ACC112 (cell line): ENCODE data around the gene ZNF92.
"Not testable (repeated sequence)": the region's sequence is repeated elsewhere in the genome, so short reads cannot be mapped to it uniquely, and the experiment has no call there.

ENCODE experiments used
- H2AFZ ChIP-seq: fragments of 200-600 bp; sonication (generic); one replicate; pipeline ENCODE4 v1.6.0; 2017; ENCODE audit warnings: antibody characterized with exemption, low read length; ENCODE audit not compliant: unreplicated experiment
- H3K27ac ChIP-seq: fragments of 200-600 bp; sonication (generic); 2 replicates; pipeline ENCODE4 v1.5.1; 2014; ENCODE audit warnings: low read depth, mild to moderate bottlenecking, antibody characterized with exemption, low read length, moderate library complexity
- H3K27me3 ChIP-seq: fragments of 200-600 bp; sonication (generic); 2 replicates; pipeline ENCODE4 v1.6.1; 2014; ENCODE audit warnings: mild to moderate bottlenecking, antibody characterized with exemption, low read length, moderate library complexity, mixed read lengths; ENCODE audit not compliant: insufficient read depth
- H3K36me3 ChIP-seq: fragments of 200-600 bp; sonication (generic); 2 replicates; pipeline ENCODE4 v1.6.1; 2016; ENCODE audit warnings: mild to moderate bottlenecking, antibody characterized with exemption, low read length, moderate library complexity, mixed read lengths; ENCODE audit not compliant: insufficient read depth
- H3K4me1 ChIP-seq: fragments of 200-600 bp; sonication (generic); one replicate; pipeline ENCODE4 v1.6.1; 2016; ENCODE audit warnings: low read length, mixed read lengths; ENCODE audit not compliant: insufficient read depth, unreplicated experiment, control insufficient read depth
- H3K4me3 ChIP-seq: fragments of 200-600 bp; sonication (generic); 2 replicates; pipeline ENCODE4 v1.5.1; 2014; ENCODE audit warnings: mild to moderate bottlenecking, low read depth, low read length
- H3K79me2 ChIP-seq: fragments of 200-600 bp; sonication (generic); one replicate; pipeline ENCODE4 v1.6.0; 2016; ENCODE audit warnings: low read length; ENCODE audit not compliant: control insufficient read depth, unreplicated experiment, insufficient read depth

Gene ZNF92

DNA sequence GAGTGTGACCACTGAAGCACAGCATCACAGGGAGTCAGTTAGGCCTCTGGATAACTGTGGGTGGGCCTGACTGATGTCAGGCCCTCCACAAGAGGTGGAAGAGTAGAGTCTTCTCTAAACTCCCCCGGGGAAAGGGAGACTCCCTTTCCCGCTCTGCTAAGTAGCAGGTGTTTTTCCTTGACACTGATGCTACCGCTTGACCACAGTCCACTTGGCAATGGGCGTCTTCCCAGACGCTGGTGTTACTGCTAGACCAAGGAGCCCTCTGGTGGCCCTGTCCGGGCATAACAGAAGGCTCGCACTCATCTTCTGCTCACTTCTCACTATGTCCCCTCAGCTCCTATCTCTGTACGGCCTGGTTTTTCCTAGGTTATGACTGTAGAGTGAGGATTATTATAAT, 73.4 kb downstream of the ZNF92 start:
- not testable (repeated sequence) for H3K4me1 ChIP-seq, H3K4me3 ChIP-seq, H2AFZ ChIP-seq, H3K36me3 ChIP-seq, H3K79me2 ChIP-seq, H3K27ac ChIP-seq
- peaks cover 17% of the 10 kb centered on the region for H3K27me3 ChIP-seq

- Histone ChIP-seq H3K36me3 (no peaks in the 10 kb centered on the region), H2AFZ (no peak overlapping the region), H3K4me1 (peaks cover 9% of the 10 kb centered on the region), H3K27me3 (peaks cover 36% of the 10 kb centered on the region), H3K4me3 (no peak overlapping the region), H3K79me2 (no peaks in the 10 kb centered on the region), H3K27ac (no peak overlapping the region)
These were observed 75.3 kb downstream of the ZNF92 start for GRCh38 chr7:65448816-65449504.

DNA sequence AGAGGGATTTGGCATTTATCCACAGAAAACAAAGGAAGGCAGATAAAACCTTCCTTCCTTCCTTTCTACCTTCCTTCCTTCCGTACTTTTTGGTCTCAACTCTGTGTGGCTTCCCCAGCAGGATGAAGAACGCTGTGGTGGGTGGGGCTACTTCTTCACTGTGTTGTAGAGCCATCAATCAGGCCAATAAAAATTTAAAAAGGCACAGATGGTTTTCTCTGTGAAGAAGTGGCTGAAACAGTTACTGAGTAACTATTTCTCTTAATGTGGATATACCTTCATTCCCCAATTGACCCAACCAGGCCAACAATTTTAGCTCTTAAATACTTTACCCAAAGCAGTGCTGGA, 75.8 kb downstream of the ZNF92 start:
- H2AFZ ChIP-seq, result no peak overlapping the region
- no peak overlapping the region for H3K4me3 ChIP-seq
- peaks cover 9% of the 10 kb centered on the region for H3K4me1 ChIP-seq
- no peak overlapping the region for H3K27ac ChIP-seq
- H3K79me2 ChIP-seq, result no peaks in the 10 kb centered on the region
- H3K27me3 ChIP-seq, result peaks cover 42% of the 10 kb centered on the region
- no peaks in the 10 kb centered on the region for H3K36me3 ChIP-seq
